ENCODE measurements around the gene GPR151.

The GPR151 gene

DNA sequence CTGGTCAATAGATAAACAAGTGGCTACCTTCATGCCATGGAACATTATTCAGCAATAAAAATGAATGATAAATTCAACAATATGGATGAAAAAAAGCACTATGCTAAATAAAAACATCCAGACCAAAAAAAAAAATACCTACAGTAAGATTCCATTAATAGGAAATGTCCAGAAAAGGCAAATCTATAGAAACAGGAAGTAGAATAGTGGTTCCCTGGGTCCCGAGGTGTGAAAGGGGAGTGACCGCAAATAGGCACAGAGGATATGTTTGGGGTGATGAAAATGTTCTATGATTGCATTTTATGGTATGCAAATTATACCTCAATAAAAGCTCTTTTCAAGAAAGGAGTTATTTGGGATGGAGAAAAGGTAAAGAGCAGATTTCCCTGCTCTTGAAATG, 3.6 kb upstream of the GPR151 start:
- no peak for DNase-seq (ENCODE audit: low spot score)

DNA sequence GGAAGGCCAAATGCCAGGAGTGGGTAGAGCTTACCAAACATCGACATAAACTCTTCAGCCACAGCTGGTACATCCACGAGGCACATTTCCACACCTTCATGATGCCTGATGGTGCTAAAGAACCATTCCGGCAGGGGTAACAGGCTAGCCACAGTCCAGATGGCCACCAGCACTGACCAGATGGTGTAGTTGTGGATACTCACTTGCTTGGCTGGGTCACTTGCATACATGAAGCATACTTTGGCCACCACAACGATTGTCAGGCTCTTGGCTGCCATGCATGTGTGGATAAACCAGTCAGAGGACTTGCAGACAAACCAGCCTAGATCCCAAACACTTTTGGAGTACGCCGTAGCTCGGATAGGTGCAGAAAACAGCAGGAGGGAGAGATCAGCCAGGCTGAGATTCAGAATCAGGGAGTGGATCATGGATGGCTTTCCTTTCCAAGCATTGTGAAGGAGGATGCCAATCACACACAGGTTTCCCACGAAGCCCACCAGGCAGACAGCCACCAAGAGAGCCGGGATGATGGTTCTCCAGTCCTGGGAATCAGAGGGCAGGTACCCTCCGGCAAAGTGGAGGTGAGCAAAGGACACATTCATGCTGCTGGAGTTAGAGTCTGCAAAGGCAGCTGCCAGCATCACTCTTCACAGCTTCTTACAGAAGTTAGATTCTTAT, 378 bp downstream of the GPR151 start:
- DNase-seq (ENCODE audit: low spot score) = no peak

DNA sequence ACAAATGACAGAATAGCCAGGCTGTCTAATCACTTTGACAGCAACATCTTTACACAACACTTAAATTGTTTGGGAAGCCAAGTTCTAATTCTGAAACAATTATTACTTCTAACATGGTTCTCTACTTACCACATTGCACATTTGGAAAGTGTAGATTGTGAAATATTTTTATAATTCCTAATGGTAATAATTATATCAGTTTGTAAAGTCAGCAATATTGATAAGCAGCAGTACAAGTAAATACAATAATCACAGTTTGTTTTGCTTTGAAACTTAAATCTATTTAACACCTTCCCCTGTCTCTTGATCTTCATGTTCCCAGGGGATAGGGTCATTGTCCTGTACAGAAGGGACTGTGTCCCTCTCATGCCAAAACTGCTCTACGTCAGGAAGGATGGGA, 1.4 kb downstream of the GPR151 start:
- no peak for DNase-seq (ENCODE audit: low spot score)

DNA sequence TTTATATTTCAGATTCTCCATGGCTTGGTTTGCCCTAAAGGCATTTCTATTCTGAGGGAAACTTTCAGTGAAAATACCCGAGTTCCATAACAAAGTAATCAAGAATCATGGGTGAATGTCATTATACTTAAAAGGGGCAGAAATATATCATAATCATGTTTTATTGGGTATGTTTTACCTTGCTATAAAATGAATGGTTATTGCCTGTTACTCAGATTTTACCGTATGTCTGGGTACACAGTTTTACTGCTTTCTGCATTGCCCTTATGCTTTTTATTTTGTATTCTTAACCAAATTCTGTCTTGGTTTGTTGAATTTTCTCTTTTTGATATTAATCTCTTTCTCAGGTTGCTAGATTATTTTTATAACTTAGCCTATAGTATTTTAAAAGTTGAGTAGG, 2.5 kb downstream of the GPR151 start:
- DNase-seq (ENCODE audit: low spot score) = no peak

DNA sequence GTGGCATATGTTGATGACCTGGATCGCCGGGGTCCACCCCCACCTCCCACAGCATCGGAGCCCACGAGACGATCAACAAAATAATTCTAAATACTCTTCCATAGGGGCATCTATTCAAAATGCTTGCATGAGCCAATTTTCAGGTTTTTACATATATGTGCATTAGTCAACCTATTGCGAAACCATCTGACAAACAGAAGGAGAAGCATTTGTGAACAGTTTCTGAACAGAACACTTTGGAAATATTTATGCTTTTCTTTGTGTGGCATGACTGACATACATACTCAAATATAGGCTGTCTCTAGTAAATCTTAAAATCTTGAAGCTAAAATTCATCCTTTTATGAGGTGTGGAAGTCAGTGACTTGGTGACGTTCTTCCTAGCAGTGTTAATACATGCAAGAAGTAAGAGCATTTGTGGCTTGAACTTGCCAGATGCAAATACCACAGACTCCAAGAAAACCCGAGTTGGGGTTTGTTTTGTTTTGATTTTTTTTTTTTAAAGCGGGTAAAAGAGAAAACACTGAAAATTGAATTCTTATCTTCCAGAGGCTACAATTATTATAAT, 5.3 kb downstream of the GPR151 start:
- no peak for DNase-seq (ENCODE audit: low spot score)

DNA sequence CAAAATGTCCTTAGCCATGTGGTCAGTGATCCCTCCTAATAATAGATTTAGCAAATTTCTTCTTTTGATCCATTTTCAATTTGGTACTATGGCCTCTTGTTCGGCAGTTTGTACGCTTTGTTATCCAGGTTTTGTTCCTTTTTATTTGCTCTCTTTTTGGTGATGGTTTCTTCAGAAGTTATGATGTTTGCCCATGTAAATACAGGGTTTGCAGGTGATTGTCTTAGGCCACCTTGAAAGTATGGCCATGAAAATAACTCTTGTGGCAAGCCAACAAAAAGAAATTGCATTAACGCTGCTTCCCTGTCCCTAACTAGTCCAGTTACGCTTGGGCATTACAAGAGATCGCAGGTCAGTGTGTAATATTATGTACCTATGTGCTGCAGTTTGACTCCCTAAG, 8.6 kb downstream of the GPR151 start:
- no peak for DNase-seq (ENCODE audit: low spot score)

DNA sequence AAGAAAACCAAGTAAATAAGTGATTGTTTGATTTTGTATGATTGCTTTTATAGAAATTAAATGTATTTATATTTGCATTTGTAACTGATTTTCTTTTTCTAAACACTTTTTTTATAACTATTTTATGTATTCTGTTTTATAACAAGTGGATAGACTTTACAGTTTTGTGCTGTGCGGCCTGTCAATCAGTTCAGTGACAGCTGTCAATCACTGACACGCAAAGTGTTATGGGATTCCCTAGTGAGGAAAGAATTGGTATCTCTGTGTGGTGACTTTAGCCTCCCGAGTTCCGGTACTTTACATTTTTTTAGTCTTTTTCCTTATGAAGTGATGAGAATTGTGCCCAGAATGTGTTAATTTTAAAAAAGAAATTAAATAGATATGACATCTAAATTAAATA, 16.3 kb downstream of the GPR151 start:
- no peak for DNase-seq (ENCODE audit: low spot score)

DNA sequence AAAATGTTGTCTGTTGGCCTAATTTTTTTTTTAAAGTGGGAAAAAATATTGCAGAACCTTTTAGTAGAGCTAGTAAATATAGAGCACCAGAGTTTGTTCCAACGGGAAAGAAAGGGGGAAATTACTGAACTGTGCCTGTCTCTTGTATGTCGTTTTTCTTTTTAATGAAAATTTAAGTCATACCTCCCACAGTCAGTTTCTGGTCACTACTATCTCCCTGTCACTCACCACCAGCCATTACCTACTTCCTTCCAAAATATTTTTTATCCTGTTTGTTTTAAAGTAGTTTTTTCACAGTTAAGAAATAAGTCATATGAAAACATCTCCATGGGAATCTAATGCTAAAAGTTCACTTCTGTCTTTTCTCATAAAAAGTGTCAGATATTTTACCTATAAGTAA, 21.3 kb downstream of the GPR151 start:
- DNase-seq (ENCODE audit: low spot score) = no peak

DNA sequence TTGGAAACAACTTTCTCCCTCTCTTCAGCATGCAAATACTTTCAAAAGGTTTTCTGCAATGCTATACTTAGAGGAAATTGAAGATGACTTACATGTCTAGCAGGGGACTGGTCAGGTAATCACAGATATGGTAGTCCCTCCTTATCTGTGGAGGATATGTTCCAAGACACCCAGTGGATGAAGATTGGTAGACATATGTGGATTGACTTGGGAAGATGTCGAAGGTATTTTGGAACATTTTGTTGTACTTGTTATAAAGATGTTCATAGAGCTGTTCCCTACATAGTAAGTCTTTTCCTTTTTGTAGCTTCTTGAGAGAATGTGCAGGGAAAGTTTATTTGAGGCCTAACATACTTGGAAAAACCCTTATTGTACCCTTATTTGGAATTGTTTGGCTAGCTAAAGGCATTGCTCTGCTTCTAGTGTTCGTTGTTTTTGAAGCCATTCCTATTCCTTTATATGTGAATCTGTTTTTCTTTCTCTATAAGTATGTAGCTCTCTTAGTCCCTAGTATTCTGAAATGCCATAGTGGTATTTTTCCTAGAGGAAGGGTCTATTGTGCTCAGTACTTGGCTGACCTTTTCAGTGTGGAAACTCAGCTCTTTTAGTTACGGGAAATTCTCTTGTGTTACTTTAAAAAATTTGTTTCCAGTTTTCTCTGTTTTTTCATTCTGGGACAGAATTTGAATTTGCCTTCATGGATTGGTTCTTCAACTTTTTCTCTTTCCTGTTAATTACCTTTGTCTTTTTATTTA, 25.7 kb downstream of the GPR151 start:
- no peak for DNase-seq (ENCODE audit: low spot score)

DNA sequence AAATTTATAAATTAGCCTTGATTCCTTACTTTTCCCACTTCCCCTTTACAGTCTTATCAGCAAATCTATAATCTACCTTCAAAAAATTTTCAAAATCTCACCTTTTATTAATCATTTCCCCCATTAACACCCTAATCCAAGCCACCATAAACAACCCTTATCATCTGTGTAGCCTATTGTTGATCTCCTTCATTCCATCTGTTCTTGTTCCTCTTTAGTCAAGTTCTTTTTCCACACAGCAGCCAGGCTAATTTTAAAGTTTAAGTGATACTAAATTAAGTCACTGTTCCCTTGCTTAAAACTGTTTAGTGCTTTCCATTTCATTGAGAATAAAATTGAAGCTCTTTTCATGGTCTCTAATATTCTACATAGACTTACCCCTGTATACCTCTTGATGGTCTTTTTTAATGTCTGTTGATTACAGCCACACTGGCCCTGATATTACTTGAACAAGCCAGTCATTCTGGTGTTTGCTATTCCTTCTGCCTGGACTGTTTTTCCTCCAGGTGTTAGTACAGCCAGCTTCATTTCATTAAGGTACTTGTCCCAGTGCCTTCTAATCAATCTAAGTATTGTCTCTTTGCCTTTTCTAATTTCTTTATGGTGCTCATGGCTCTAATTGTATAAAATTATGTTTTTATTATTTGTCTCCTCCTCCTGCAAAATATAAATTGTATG, 31.1 kb downstream of the GPR151 start:
- no peak for DNase-seq (ENCODE audit: low spot score)

DNA sequence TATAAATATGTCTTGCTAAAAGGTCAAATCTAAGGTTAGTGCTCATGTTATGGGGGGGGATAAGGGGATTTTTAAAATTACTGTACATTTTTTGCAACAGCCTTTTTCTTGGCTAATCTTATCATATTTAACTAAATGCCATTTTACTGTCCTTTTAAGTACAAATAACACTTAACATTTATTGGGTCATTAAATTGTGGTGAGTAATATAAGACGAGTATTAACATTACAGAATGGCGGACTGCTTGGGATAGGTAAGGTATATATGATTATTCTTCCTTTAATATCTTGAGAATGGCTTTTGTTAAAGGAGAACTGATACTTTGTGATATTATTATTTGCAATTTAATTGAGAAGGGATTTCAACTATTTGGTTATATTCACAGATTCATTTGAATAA, 33.2 kb downstream of the GPR151 start:
- no peak for DNase-seq (ENCODE audit: low spot score)

DNA sequence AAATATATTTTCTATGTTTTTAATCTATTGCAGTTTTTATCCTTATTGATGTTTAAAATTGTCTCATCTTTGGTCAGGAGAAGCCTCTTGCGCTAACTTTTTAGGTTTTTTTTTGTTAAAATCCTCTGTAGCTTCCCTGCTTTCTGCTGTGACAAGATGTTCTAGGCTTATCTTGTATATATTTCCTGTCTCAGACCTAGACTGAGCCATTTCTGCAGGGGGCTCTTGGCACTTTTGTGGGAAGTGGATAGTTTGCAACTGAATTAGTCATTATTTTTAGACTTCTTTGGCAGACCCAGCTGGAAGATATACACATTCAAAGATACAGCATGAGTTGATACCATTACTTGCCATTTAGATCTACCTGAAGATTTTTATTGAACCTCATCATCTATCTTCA, 40.1 kb downstream of the GPR151 start:
- no peak for DNase-seq (ENCODE audit: low spot score)

DNA sequence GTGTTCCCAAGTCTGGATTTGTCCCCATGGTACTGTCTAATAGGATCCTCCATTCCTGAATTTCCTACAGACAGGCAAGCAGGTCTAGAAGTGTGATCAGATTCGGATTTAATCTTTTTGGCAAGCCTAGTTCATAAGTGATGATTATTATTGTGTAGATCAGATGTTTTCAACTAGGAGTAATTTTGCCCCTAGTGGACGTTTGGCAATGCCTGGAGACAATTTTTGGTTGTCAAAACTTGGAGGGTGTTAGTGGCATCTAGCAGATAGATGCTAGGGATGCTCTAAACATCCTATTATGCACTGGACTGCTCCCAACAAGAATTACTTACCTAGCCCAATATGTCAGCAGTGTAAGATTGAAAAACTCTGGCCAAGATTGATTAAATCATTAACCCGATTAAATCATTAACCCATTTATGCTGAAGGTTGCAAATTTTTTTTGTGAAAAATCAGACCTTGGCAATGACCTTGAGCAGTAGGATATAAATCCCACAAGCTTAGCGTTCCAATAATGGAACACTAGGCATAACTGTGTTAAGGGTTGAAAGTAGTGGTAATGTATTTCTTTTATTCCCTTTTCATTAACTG, 40.7 kb downstream of the GPR151 start:
- DNase-seq (ENCODE audit: low spot score) = no peak

DNA sequence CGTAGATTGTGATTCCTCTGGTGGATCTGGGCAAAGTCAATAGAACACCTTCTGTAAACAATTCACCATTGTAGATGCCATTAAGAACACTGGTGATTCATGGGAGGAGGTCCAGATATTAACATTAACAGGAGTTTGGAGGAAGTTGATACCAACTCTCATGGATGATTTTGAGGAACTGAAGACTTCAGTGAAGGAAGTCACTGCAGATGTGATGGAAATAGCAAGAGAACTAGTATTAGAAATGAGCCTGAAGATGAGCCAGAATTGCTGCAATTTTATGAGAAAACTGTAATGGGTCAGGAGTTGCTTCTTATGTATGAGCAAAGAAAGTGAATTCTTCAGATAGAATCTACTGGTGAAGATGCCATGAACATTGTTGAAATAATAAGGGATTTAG, 41.9 kb downstream of the GPR151 start:
- no peak for DNase-seq (ENCODE audit: low spot score)

DNA sequence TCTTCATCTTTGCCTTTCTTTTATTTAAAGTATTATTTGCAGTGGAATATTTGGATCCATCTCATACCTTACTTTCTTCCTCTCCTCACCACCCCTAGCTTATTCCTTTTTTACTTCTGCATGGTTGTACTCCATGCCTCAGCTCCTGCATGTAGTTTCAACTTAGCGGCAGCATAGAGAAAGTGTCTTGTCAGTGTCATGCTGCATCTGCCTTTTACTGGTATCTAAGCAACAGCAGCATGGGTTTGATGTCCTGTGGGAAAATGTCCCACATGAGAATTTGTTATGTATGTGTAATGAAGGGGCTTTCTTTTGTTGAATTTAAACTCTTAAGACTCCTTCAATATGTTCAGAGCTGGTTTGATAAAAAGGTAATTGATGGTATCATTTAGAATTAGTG, 48.2 kb downstream of the GPR151 start:
- DNase-seq (ENCODE audit: low spot score) = no peak

DNA sequence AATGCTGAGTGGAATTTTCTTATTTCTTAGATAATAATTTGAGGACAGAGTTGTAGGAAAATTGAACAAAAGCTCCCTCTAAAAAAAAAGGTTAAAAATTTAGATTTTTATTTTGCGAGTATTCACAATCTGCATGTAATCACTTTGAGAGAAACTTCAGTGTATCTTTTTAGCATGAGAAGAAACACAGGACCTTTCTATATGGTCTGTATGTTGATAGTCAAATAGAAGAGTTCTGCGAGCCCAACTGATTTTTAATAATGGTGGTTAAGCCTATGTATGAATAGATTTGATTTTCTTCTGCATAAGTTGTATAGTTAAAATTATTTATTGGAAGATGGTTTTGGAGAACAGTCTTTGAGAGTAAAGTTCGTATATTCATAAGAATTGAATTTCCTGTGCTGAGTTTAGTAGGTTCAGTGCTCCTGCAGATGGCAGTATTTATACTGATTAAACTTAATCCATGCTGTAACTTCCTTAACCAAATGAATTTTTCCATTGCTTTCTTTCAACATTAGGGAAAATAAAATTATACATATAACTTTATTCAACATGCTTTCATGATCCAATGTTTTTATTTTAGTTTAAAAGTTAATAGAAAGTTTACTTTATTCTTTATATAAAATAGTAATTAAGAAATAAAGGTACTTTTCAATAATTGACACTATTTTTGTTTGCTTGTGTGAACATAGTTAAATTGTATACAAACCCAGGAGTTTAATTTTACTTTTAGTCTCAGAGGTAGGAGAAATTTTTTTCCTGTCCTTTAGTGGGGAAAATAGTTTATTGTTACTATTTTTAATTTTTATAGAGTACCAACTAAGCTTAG, 49.3 kb downstream of the GPR151 start:
- DNase-seq (ENCODE audit: low spot score) = no peak

DNA sequence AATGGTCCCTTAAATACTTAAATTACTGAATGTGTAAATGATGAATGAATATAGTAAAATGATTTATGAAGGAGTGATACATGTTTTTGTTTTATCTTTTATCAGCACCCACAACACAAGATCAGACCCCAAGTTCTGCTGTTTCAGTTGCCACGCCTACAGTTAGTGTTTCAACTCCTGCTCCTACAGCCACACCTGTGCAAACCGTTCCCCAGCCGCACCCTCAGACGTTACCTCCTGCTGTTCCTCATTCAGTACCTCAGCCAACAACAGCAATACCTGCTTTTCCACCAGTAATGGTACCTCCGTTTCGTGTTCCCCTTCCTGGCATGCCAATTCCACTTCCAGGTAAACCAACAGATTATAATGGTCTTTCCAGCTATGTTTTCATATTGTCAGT, 52.5 kb downstream of the GPR151 start:
- DNase-seq (ENCODE audit: low spot score) = no peak
